ENCODE measurements around the gene SYTL2. TPM values are rescaled to one million over a fixed set of nuclear protein-coding genes. Genes with fewer than 3 reads are reported as not detected.

SYTL2 gene
- polyA plus RNA-seq, 1 donor from 2014 or later: 2.3 TPM

DNA sequence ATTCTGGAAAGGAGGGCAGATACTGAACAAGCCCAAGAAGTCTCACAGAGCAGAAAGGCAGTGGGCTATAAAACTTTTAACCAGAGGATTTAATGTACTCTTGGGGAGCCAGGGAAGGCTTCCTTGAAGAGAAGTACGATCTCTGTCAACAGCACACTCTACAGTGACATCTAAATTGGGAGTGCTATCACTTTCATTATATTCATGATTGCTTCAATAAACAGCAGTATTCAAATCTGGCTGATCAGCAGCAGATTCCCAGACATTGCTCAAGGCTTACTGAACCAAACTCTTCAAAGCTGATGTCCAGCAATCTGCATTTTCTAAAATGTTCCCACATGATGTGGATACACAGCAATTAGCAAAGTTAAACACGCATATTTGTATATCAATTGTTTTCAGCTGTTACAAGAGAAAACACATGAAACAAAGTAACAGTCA is 44.2 kb downstream of the SYTL2 start:
- Histone ChIP-seq H4K20me1 (ENCODE audit: insufficient read depth) (no peaks in the 10 kb centered on the region), H3K9me2 (ENCODE audit: insufficient read depth, low read length) (no peaks in the 10 kb centered on the region), H3K27me3 (ENCODE audit: insufficient read depth, low read depth, low read length) (no peaks in the 10 kb centered on the region), H3F3A (ENCODE audit: insufficient read depth, low read length, poor library complexity, severe bottlenecking) (no peaks in the 10 kb centered on the region), H3K4me3 (ENCODE audit: low read length) (no peak overlapping the region), H3K4me2 (ENCODE audit: low read length) (no peak overlapping the region), H3K36me3 (ENCODE audit: insufficient read depth, low read length) (no peaks in the 10 kb centered on the region), H3K79me2 (replicated peaks; ENCODE audit: insufficient read depth, low read length) (no peaks in the 10 kb centered on the region), H3K9ac (ENCODE audit: low read length) (no peak overlapping the region), H3K27ac (ENCODE audit: low read length) (no peak overlapping the region), H2AFZ (ENCODE audit: low read depth, low read length) (no peak overlapping the region), H3K9me3 (ENCODE audit: low read length) (no peaks in the 10 kb centered on the region)
- TF ChIP-seq POLR2AphosphoS5 (IDR thresholded peaks at IDR 0.05) (peak; percentile 62), EZH2 (IDR thresholded peaks at IDR 0.05; ENCODE audit: borderline replicate concordance, insufficient read depth, low read length, poor library complexity, severe bottlenecking) (no peak), EP300 (conservative IDR thresholded peaks at IDR 0.05; ENCODE audit: poor library complexity, severe bottlenecking) (peak; percentile 75)

DNA sequence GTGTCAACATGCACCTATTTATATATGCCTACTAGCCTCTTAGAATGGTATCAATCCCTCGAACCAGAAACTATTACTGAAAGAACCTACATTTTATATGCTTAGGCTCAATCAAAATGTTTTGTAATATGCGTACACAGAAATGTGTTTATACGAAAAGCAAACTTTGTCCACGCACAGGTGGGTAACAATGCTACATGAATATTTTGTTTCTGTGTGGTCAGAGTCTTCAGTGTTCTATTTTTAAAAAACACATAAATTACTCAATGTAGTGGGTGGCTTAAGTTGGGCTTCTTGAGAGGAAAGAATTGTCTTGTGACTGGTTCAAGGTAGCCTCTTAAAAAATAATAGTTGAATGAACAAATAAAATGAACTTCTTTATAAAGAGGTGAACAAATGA is 46.1 kb downstream of the SYTL2 start:
- no peaks in the 10 kb centered on the region for H3K79me2 ChIP-seq (replicated peaks; ENCODE audit: insufficient read depth, low read length)
- H3K9me2 ChIP-seq (ENCODE audit: insufficient read depth, low read length): no peaks in the 10 kb centered on the region
- H3K9ac ChIP-seq (ENCODE audit: low read length): no peak overlapping the region
- H3K9me3 ChIP-seq (ENCODE audit: low read length): no peaks in the 10 kb centered on the region
- TF ChIP-seq TAF1 (IDR thresholded peaks at IDR 0.05; ENCODE audit: low read depth): no peak
- TF ChIP-seq REST (IDR thresholded peaks at IDR 0.05; ENCODE audit: borderline replicate concordance): no peak
- TF ChIP-seq POLR2AphosphoS5 (IDR thresholded peaks at IDR 0.05): no peak
- no peak for TF ChIP-seq SMC3 (conservative IDR thresholded peaks at IDR 0.05; ENCODE audit: poor library complexity)
- no peak for TF ChIP-seq RAD21 (conservative IDR thresholded peaks at IDR 0.05)
- no peak for TF ChIP-seq EP300 (conservative IDR thresholded peaks at IDR 0.05; ENCODE audit: poor library complexity, severe bottlenecking)
- TF ChIP-seq CTCF (IDR thresholded peaks at IDR 0.05; ENCODE audit: poor library complexity, severe bottlenecking): no peak
- no peak for TF ChIP-seq EZH2 (IDR thresholded peaks at IDR 0.05; ENCODE audit: borderline replicate concordance, insufficient read depth, low read length, poor library complexity, severe bottlenecking)
- no peak for TF ChIP-seq MXI1 (conservative IDR thresholded peaks at IDR 0.05; ENCODE audit: poor library complexity, severe bottlenecking)
- H3F3A ChIP-seq (ENCODE audit: insufficient read depth, low read length, poor library complexity, severe bottlenecking): no peaks in the 10 kb centered on the region
- H2AFZ ChIP-seq (ENCODE audit: low read depth, low read length): no peak overlapping the region
- H3K36me3 ChIP-seq (ENCODE audit: insufficient read depth, low read length): no peaks in the 10 kb centered on the region
- H3K27ac ChIP-seq (ENCODE audit: low read length): no peak overlapping the region
- H3K4me3 ChIP-seq (ENCODE audit: low read length): no peak overlapping the region
- H3K4me2 ChIP-seq (ENCODE audit: low read length): no peak overlapping the region
- no peaks in the 10 kb centered on the region for H4K20me1 ChIP-seq (ENCODE audit: insufficient read depth)
- no peaks in the 10 kb centered on the region for H3K27me3 ChIP-seq (ENCODE audit: insufficient read depth, low read depth, low read length)

All from neural cell (in vitro differentiated cells).